ENCODE results near the gene RAB34.

Gene RAB34
- total RNA-seq, result 13.5 to 47.2 (median 25.9) reads per million in 18 experiments

- peak; percentile 35 to 43 for DNase-seq
Observed at GRCh38 chr17:28717578-28718332, at the start of gene RAB34. Gene RAB34 (minus strand): TSS chr17:28717868. CDS start chr17:28717266, 602 bp downstream.

GRCh38 chr17:28765038-28765437 is 47.4 kb upstream of the RAB34 start:
- DNase-seq, result no peak

DNA sequence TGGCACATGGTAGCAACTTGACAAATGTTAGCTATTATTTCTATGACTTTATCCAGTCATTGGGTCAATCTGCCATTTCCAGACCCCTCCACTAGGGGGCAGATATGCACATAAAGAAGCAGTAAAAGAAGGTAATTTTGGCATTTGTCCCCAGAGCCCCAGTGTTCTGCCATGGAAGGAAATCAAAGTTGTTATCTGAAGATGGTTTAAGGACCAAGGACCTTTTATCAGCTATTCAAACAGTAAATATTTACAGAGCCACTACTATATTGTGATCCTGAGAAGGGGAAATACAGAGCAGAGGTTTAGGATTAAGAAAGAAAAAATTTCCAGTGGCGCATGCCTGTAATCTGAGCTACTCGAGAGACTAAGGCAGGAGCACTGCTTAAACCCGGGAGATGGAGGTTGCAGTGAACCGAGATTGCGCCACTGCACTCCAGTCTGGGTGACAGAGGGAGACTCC is 46.2 kb upstream of the RAB34 start:
- peak; percentile 76 to 77 for DNase-seq

DNA sequence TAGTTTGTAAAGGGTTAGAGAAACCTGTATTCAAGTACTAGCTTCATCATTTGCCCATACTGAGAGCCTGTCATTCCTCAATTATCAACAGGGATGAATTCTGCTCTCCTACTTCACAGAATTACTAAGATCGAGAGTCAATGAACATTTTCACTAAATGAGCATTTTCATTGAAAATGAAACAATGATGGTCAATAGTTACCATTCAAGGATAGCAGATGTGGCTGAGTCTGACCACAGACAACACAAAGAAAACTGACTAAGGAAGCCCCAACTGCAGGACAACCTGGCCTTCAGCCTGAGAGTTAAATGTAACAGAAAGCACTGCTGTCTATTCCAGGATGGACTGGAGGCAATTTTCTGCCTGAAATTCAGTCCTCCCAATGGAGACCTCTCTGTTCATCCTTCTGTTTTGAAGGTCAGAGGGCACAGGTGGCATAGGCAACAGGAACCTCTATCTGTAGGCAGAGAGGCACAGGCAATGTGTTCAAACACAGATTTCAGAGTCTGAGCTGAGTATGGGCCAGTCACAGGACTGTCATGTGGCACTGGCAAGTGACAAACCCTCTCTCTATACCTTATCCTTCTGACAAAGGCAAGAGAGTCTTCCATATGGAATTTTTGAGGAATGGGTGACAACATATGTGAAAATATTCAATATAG is 45.6 kb upstream of the RAB34 start:
- no peak for DNase-seq

DNA sequence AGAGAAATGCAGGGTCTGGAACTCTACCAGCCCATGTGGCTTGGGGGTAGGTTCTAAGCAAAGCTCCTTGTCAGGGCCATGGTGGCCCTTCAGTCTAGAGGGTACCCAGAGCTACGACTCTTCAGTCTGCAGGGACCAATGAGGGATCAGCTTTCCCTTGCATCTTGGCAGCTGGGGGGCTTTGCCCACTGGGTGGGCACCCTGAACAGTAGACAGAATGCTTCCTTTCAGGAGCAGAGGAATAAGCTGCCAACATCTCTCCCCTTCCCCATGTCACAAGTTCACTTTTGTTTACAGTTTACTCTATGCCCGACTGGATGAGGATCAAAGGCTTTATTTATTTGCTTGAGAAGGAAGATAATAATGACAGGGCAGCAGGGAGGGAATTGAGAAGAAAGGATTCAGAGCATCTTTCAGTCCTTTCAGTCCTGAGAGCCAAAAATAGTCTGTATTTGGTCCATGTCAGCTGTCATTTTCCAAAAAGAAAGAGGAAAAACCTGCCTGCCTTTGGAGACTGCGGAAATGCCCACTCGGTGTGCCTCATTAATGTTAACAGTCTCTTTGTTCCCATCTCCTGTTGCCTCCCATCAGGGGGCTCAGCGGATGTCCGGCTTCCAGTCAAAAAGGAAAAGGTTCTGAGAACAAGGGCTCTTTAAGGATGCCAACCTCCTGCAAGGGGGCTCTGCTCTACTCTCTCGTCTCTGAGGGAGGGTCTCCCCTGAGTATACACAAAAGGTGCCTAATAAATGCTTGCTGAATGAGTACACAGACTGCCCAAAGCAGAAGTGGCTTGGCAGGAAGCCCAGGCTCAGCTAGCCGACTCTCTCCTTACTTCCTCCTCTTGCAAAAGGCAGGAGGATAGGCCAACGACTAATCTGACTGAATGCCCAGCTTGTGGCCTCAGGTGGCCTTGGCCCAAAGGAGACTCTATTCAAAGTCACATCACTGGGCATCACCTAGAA is 43.2 kb upstream of the RAB34 start:
- DNase-seq, result peak; percentile 71 to 78

GRCh38 chr17:28759256-28759865 is 41.7 kb upstream of the RAB34 start:
- DNase-seq, result no peak

GRCh38 chr17:28758411-28759121 is 40.9 kb upstream of the RAB34 start:
- no peak for DNase-seq

GRCh38 chr17:28756049-28756804 is 38.6 kb upstream of the RAB34 start:
- DNase-seq, result no peak

- DNase-seq, result no peak
Observed at GRCh38 chr17:28755486-28755885, 37.8 kb upstream of the RAB34 start.

DNA sequence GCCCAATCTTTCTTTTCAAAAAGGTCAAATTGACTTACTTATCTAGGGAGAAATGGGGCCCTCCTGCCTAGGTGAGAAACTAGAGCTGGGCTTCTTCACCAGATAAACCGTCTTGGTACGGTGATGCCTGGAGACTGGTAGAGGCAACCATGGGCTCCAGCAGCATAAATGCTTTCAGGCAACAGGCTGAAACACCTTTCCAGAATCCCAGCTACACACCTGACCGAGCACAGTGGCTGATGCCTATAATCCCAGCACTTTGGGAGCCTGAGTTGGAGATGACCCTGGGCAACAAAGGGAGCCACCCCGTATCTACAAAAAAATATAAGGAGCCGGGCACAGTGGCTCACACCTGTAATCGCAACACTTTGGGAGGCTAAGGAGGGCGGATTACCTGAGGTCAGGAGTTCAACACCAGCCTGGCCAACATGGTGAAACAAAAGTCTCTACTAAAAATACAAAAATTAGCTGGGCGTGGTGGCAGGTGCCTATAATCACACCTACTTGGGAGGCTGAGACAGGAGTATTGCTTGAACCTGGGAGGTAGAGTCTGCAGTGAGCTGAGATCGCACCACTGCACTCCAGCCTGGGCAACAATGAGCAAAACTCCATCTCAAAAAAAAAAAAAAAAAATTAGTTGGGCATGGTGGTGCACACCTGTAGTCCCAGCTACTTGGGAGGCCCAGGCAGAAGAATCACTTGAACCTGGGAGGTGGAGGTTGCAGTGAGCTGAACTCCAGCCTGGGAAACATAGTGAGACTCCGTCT is 34.1 kb upstream of the RAB34 start:
- no peak for DNase-seq

GRCh38 chr17:28750178-28751047 is 32.7 kb upstream of the RAB34 start:
- peak; percentile 88 to 91 for DNase-seq

- no peak for DNase-seq
Observed at GRCh38 chr17:28749516-28750177, 32.0 kb upstream of the RAB34 start.

- DNase-seq, result no peak
Observed at GRCh38 chr17:28748852-28749515, 31.3 kb upstream of the RAB34 start.

DNA sequence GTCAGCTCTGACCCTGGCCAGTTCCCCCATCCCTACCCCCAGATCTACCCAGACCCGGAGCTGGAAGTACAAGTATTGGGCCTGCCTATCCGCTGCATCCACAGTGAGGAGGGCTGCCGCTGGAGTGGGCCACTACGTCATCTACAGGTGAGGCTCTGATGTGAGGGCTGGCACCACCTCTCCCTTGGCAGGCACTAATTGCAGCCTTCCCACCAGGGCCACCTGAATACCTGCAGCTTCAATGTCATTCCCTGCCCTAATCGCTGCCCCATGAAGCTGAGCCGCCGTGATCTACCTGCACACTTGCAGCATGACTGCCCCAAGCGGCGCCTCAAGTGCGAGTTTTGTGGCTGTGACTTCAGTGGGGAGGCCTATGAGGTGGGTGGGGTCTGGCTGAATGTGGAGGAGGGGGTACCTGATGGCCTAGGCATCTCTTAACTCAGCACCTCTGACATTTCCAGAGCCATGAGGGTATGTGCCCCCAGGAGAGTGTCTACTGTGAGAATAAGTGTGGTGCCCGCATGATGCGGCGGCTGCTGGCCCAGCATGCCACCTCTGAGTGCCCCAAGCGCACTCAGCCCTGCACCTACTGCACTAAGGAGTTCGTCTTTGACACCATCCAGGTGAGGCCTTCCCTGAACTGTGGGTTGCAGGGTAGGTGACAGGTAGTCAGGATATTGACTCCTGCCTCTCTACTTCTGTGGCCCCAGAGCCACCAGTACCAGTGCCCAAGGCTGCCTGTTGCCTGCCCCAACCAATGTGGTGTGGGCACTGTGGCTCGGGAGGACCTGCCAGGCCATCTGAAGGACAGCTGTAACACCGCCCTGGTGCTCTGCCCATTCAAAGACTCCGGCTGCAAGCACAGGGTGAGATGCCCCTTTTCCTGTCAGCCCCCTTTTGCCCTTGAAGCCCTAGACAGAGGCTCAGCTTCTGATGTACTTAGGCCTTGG is 30.4 kb upstream of the RAB34 start:
- no peak for DNase-seq

- DNase-seq, result no peak
Observed at GRCh38 chr17:28747051-28747691, 29.5 kb upstream of the RAB34 start.

GRCh38 chr17:28746611-28747050 is 29.0 kb upstream of the RAB34 start:
- no peak for DNase-seq
